SK-N-SH (cell line): ENCODE data around the gene NHS.

Experiments used
- CHD2 ChIP-seq: fragments of 150-350 bp; IDR thresholded peaks from 2 replicates; pipeline ENCODE4 v1.6.1; 2018; ENCODE audit warnings: low read length; ENCODE audit not compliant: partially characterized antibody
- ELF1 ChIP-seq: IDR thresholded peaks from 2 replicates; pipeline ENCODE4 v1.4.0; 2012
- FOXJ3 ChIP-seq: sonication (generic); formaldehyde crosslinking; IDR thresholded peaks from 2 replicates; pipeline ENCODE4 v1.5.1; 2020; ENCODE audit warnings: mild to moderate bottlenecking, missing genetic modification reagents
- GATA2 ChIP-seq: sonication (generic); formaldehyde crosslinking; IDR thresholded peaks from 2 replicates; pipeline ENCODE4 v1.5.0; 2020; ENCODE audit warnings: mild to moderate bottlenecking, missing genetic modification reagents
- JUND ChIP-seq: IDR thresholded peaks from 2 replicates; pipeline ENCODE4 v1.4.0; 2012
- POLR2AphosphoS5 ChIP-seq: IDR thresholded peaks from 2 replicates; pipeline ENCODE4 v1.6.1; 2012; ENCODE audit warnings: low read depth, low read length
- RAD21 ChIP-seq: IDR thresholded peaks from 2 replicates; pipeline ENCODE4 v1.6.1; 2012; ENCODE audit warnings: mild to moderate bottlenecking, low read length
- RCOR1 ChIP-seq: fragments of 150-350 bp; IDR thresholded peaks from 2 replicates; pipeline ENCODE4 v1.6.1; 2017; ENCODE audit warnings: antibody characterized with exemption, low read length
- RFX5 ChIP-seq: IDR thresholded peaks from 2 replicates; pipeline ENCODE4 v1.6.1; 2012; ENCODE audit warnings: mild to moderate bottlenecking, improper control_type of control experiment, low read length
- YY1 ChIP-seq: IDR thresholded peaks from 2 replicates; pipeline ENCODE4 v1.4.0; 2012; ENCODE audit warnings: low read depth, mild to moderate bottlenecking
- TF ChIP-seq, protein P1 (sequence below): fragments of 200-600 bp; sonication (generic); IDR thresholded peaks from 2 replicates; pipeline ENCODE4 v1.6.1; 2017; ENCODE audit warnings: antibody characterized with exemption, mild to moderate bottlenecking, moderate library complexity
- TF ChIP-seq, protein P2 (sequence below): fragments of 150-350 bp; IDR thresholded peaks from 2 replicates; pipeline ENCODE4 v1.6.1; 2017; ENCODE audit warnings: antibody characterized with exemption, low read length, low read depth, borderline replicate concordance
- TF ChIP-seq, protein P3 (sequence below): IDR thresholded peaks from 2 replicates; pipeline ENCODE4 v1.6.1; 2012; ENCODE audit warnings: mild to moderate bottlenecking, low read depth, low read length, moderate library complexity

DNA sequence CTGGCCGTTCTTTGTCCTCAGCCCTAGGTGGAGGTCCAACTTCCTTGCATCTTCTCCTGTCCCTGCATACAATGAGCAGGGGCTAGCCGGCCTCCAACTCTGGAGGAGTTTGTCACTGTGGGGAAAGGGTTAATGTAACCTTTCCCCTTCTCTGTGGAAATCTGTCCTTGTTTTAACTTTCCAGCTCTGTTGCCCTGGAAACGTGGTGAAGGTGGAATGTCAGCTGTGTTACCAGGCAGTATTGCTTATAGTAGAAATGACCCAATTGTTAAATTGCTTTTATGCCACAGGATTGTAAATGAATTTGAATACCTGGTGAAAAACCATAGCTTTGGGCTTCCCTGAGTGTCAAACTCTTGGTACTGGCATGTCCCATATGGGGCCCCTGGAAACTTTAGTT is 230.7 kb downstream of the NHS start:
- no peak for TF ChIP-seq RFX5
- TF ChIP-seq, protein P1, sequence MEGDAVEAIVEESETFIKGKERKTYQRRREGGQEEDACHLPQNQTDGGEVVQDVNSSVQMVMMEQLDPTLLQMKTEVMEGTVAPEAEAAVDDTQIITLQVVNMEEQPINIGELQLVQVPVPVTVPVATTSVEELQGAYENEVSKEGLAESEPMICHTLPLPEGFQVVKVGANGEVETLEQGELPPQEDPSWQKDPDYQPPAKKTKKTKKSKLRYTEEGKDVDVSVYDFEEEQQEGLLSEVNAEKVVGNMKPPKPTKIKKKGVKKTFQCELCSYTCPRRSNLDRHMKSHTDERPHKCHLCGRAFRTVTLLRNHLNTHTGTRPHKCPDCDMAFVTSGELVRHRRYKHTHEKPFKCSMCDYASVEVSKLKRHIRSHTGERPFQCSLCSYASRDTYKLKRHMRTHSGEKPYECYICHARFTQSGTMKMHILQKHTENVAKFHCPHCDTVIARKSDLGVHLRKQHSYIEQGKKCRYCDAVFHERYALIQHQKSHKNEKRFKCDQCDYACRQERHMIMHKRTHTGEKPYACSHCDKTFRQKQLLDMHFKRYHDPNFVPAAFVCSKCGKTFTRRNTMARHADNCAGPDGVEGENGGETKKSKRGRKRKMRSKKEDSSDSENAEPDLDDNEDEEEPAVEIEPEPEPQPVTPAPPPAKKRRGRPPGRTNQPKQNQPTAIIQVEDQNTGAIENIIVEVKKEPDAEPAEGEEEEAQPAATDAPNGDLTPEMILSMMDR, result no peak
- TF ChIP-seq POLR2AphosphoS5, result no peak
- no peak for TF ChIP-seq JUND
- TF ChIP-seq, protein P2, sequence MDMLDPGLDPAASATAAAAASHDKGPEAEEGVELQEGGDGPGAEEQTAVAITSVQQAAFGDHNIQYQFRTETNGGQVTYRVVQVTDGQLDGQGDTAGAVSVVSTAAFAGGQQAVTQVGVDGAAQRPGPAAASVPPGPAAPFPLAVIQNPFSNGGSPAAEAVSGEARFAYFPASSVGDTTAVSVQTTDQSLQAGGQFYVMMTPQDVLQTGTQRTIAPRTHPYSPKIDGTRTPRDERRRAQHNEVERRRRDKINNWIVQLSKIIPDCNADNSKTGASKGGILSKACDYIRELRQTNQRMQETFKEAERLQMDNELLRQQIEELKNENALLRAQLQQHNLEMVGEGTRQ, result no peak
- TF ChIP-seq RAD21, result no peak
- TF ChIP-seq ELF1, result no peak
- TF ChIP-seq CHD2, result no peak
- TF ChIP-seq, protein P3, sequence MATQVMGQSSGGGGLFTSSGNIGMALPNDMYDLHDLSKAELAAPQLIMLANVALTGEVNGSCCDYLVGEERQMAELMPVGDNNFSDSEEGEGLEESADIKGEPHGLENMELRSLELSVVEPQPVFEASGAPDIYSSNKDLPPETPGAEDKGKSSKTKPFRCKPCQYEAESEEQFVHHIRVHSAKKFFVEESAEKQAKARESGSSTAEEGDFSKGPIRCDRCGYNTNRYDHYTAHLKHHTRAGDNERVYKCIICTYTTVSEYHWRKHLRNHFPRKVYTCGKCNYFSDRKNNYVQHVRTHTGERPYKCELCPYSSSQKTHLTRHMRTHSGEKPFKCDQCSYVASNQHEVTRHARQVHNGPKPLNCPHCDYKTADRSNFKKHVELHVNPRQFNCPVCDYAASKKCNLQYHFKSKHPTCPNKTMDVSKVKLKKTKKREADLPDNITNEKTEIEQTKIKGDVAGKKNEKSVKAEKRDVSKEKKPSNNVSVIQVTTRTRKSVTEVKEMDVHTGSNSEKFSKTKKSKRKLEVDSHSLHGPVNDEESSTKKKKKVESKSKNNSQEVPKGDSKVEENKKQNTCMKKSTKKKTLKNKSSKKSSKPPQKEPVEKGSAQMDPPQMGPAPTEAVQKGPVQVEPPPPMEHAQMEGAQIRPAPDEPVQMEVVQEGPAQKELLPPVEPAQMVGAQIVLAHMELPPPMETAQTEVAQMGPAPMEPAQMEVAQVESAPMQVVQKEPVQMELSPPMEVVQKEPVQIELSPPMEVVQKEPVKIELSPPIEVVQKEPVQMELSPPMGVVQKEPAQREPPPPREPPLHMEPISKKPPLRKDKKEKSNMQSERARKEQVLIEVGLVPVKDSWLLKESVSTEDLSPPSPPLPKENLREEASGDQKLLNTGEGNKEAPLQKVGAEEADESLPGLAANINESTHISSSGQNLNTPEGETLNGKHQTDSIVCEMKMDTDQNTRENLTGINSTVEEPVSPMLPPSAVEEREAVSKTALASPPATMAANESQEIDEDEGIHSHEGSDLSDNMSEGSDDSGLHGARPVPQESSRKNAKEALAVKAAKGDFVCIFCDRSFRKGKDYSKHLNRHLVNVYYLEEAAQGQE, result no peak
- TF ChIP-seq FOXJ3, result no peak
- TF ChIP-seq GATA2 (CRISPR knock-in tag), result no peak
- TF ChIP-seq YY1, result no peak
- TF ChIP-seq RCOR1, result no peak
